GM10847 (cell line): ENCODE data around the gene EFCAB11.
A peak's percentile ranks its signal among the peaks of the same experiment; 100 is the strongest.

Experiments
- POLR2A ChIP-seq: IDR thresholded peaks from 2 replicates; pipeline ENCODE4 v1.6.1; 2011; ENCODE audit not compliant: insufficient read length; ENCODE audit errors: extremely low read depth

The EFCAB11 gene

GRCh38 chr14:89963288-89963978 lies 8.9 kb upstream of the EFCAB11 start:
- no peak for TF ChIP-seq POLR2A

GRCh38 chr14:89960914-89961313 lies 6.4 kb upstream of the EFCAB11 start:
- no peak for TF ChIP-seq POLR2A

GRCh38 chr14:89959853-89960445 lies 5.4 kb upstream of the EFCAB11 start:
- TF ChIP-seq POLR2A = no peak

GRCh38 chr14:89958966-89959365 lies 4.4 kb upstream of the EFCAB11 start:
- no peak for TF ChIP-seq POLR2A

- no peak for TF ChIP-seq POLR2A
These were observed 3.3 kb upstream of the EFCAB11 start for GRCh38 chr14:89957791-89958190.

GRCh38 chr14:89957376-89957775 lies 2.8 kb upstream of the EFCAB11 start:
- no peak for TF ChIP-seq POLR2A

- no peak for TF ChIP-seq POLR2A
These were observed 2.1 kb upstream of the EFCAB11 start for GRCh38 chr14:89956661-89957009.

GRCh38 chr14:89955745-89956660 lies 1.5 kb upstream of the EFCAB11 start, which contains the start of gene TDP1:
Gene TDP1, plus strand, starts transcription at chr14:89955927. Its CDS starts 7,188 bp downstream, at chr14:89963115.
- TF ChIP-seq POLR2A = peak; percentile 88

GRCh38 chr14:89955022-89955744 lies 653 bp upstream of the EFCAB11 start:
- no peak for TF ChIP-seq POLR2A

GRCh38 chr14:89953602-89954001 lies 928 bp downstream of the EFCAB11 start:
- no peak for TF ChIP-seq POLR2A

GRCh38 chr14:89952576-89952975 lies 2.0 kb downstream of the EFCAB11 start:
- no peak for TF ChIP-seq POLR2A

- TF ChIP-seq POLR2A = no peak
These were observed 7.2 kb downstream of the EFCAB11 start for GRCh38 chr14:89947344-89947743.

GRCh38 chr14:89941830-89942377 lies 12.6 kb downstream of the EFCAB11 start:
- no peak for TF ChIP-seq POLR2A

GRCh38 chr14:89936654-89937185 lies 17.8 kb downstream of the EFCAB11 start:
- TF ChIP-seq POLR2A = no peak

- TF ChIP-seq POLR2A = no peak
These were observed 21.5 kb downstream of the EFCAB11 start for GRCh38 chr14:89933002-89933401.

GRCh38 chr14:89927186-89927865 lies 27.2 kb downstream of the EFCAB11 start:
- TF ChIP-seq POLR2A = no peak
